OCI-LY7 (cell line): ENCODE results near the gene ALKBH4. TPM values are rescaled to one million over a fixed set of nuclear protein-coding genes. Genes with fewer than 3 reads are reported as not detected.

Experiments used
- BruUV-seq: library from RNA; stranded (reverse); fragments of 400-500 nt; replicated peaks from 2 replicates; lab custom pipeline; 2021; lab: Mats Ljungman, UMichigan
- CTCF ChIA-PET: fragments of 300-600 bp; sonication (Branson Sonifier 250); formaldehyde crosslinking; loops from one replicate; lab custom pipeline; 2022; ENCODE audit warnings: antibody characterized with exemption; ENCODE audit not compliant: unreplicated experiment; lab: Charles Lee
- POLR2A ChIA-PET: fragments of 300-600 bp; sonication (Branson Sonifier 250); formaldehyde crosslinking; loops from one replicate; lab custom pipeline; 2022; ENCODE audit warnings: antibody characterized with exemption; lab: Charles Lee
- DNase-seq: peaks from one replicate; pipeline ENCODE4 v3.0.0-alpha.2; 2015; ENCODE audit warnings: low spot score
- H2AFZ ChIP-seq: fragments of 200-600 bp; sonication (generic), shearing (Covaris generic); 2 replicates; pipeline ENCODE4 v1.6.1; 2014; ENCODE audit warnings: mild to moderate bottlenecking, antibody characterized with exemption, low read length, moderate library complexity
- H3K27ac ChIP-seq: fragments of 200-600 bp; sonication (generic); 2 replicates; pipeline ENCODE4 v1.5.1; 2014; ENCODE audit warnings: mixed run types, low read depth, mild to moderate bottlenecking, moderate library complexity, low read length, inconsistent platforms; ENCODE audit not compliant: poor library complexity, severe bottlenecking
- H3K36me3 ChIP-seq: fragments of 200-600 bp; sonication (generic); 2 replicates; pipeline ENCODE4 v1.6.1; 2014; ENCODE audit warnings: mild to moderate bottlenecking, antibody characterized with exemption, low read length, moderate library complexity, mixed read lengths; ENCODE audit not compliant: insufficient read depth
- H3K4me1 ChIP-seq: fragments of 200-600 bp; sonication (generic); 2 replicates; pipeline ENCODE4 v1.5.1; 2014; ENCODE audit warnings: mild to moderate bottlenecking, low read length; ENCODE audit not compliant: insufficient read depth, poor library complexity, severe bottlenecking
- H3K4me2 ChIP-seq: fragments of 200-600 bp; sonication (generic); 2 replicates; pipeline ENCODE4 v1.6.1; 2014; ENCODE audit warnings: mild to moderate bottlenecking, low read length
- H3K4me3 ChIP-seq: fragments of 200-600 bp; sonication (generic); 2 replicates; pipeline ENCODE4 v1.5.1; 2014; ENCODE audit warnings: mild to moderate bottlenecking, low read depth, low read length; ENCODE audit not compliant: poor library complexity, severe bottlenecking
- H3K79me2 ChIP-seq: fragments of 200-600 bp; sonication (generic); 2 replicates; pipeline ENCODE4 v1.6.1; 2016; ENCODE audit warnings: low read depth, mild to moderate bottlenecking, low read length, moderate library complexity, mixed read lengths; ENCODE audit not compliant: insufficient read depth
- H3K9me2 ChIP-seq: fragments of 200-600 bp; sonication (generic); 2 replicates; pipeline ENCODE4 v1.6.1; 2016; ENCODE audit warnings: mild to moderate bottlenecking, low read length, mixed read lengths; ENCODE audit not compliant: insufficient read depth
- H3K9me3 ChIP-seq: fragments of 200-600 bp; sonication (generic); 2 replicates; pipeline ENCODE4 v1.6.1; 2014; ENCODE audit warnings: mild to moderate bottlenecking, mixed run types, low read length, mixed read lengths
- H4K20me1 ChIP-seq: fragments of 200-600 bp; sonication (generic); 2 replicates; pipeline ENCODE4 v1.6.1; 2014; ENCODE audit warnings: mild to moderate bottlenecking, antibody characterized with exemption, low read length, moderate library complexity, mixed read lengths; ENCODE audit not compliant: insufficient read depth
- EZH2phosphoT487 ChIP-seq: fragments of 200-600 bp; sonication (generic); IDR thresholded peaks from 2 replicates; pipeline ENCODE4 v1.6.1; 2018; ENCODE audit warnings: low read depth, borderline replicate concordance, mild to moderate bottlenecking, mixed run types, antibody characterized with exemption, low read length, moderate library complexity, mixed read lengths
- intact Hi-C: fragments of 100-400 bp; cut with micrococcal nuclease; formaldehyde crosslinking; loops from one replicate; pipeline ENCODE4 v1.10.0; 2022; ENCODE audit not compliant: unreplicated experiment
- microRNA-seq: library from miRNA; unstranded; fragments of <30 nt; microRNA quantifications from one replicate; pipeline ENCODE4 v1.2.0, GENCODE V29; 2022; ENCODE audit warnings: borderline replicate concordance
- total RNA-seq, 2 experiments: library from RNA; depleted of rRNA in 1 of 2; stranded (reverse); fragments of >200 nt in 1 of 2; shearing (Covaris generic) in 1 of 2; gene quantifications; 2 replicates each; pipeline ENCODE4 v1.2.3, GENCODE V29; 2014 to 2022
- TF ChIP-seq, protein P1 (sequence below): fragments of 200-600 bp; sonication (generic); conservative IDR thresholded peaks from 2 replicates; pipeline ENCODE4 v1.5.1; 2014; ENCODE audit warnings: mild to moderate bottlenecking, antibody characterized with exemption, low read length, moderate library complexity, mixed read lengths

Gene ALKBH4
- total RNA-seq, 2 experiments from 2014 or later, result 13.3 to 17.5 TPM

DNA sequence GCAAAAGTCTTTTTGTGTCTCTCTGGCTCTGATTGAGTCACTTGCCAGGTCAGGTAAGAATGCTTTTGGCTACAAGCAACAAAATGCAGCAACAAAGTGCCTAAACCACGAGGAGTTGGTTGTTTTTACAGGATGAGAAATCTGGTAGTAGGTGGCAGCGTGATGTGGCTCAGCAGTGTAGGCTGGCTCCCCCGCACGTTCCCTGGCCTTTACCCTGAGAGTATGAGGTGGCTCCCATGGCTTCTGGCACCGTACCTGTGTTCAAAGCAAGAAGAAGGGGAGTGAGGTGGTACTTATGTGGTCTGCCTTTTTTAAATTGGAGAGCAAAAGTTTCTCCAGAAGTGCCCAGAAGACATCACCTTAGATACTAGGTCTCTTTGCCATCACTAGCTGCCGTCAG is 56.8 kb downstream of the ALKBH4 start:
- ChIA-PET CTCF (interaction anchor here (0.6 kb wide), 1 partner anchor 39 kb away, joined by 3 read pairs; no protein-coding TSS in a partner anchor), POLR2A (interaction anchor here (0.7 to 1.5 kb wide), 3 partner anchors 42 to 118 kb away, joined by 3 to 4 read pairs (median 3); no protein-coding TSS in a partner anchor)
- Histone ChIP-seq H3K36me3 (peaks cover 96% of the 10 kb centered on the region), H3K9me3 (no peaks in the 10 kb centered on the region), H3K9me2 (no peaks in the 10 kb centered on the region), H3K4me3 (no peak overlapping the region), H3K4me2 (peak overlapping the region; percentile 52), H3K4me1 (peaks cover 65% of the 10 kb centered on the region), H4K20me1 (no peaks in the 10 kb centered on the region), H2AFZ (no peak overlapping the region), H3K27ac (peak overlapping the region; percentile 69), H3K79me2 (peaks cover 25% of the 10 kb centered on the region; the same call in 1 of the 2 replicates)
- intact Hi-C loops, result no loop called here
- TF ChIP-seq EZH2phosphoT487, result no peak
- TF ChIP-seq, protein P1, sequence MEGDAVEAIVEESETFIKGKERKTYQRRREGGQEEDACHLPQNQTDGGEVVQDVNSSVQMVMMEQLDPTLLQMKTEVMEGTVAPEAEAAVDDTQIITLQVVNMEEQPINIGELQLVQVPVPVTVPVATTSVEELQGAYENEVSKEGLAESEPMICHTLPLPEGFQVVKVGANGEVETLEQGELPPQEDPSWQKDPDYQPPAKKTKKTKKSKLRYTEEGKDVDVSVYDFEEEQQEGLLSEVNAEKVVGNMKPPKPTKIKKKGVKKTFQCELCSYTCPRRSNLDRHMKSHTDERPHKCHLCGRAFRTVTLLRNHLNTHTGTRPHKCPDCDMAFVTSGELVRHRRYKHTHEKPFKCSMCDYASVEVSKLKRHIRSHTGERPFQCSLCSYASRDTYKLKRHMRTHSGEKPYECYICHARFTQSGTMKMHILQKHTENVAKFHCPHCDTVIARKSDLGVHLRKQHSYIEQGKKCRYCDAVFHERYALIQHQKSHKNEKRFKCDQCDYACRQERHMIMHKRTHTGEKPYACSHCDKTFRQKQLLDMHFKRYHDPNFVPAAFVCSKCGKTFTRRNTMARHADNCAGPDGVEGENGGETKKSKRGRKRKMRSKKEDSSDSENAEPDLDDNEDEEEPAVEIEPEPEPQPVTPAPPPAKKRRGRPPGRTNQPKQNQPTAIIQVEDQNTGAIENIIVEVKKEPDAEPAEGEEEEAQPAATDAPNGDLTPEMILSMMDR, result no peak
- no TSS peak for BruUV-seq
- DNase-seq, result no peak

Small RNA genes within 50 kb of the gene (microRNA-seq; reads per million reads assigned to microRNA genes)
- gene MIR4467 (4.5 reads per million), gene MIR5090 (28.8 reads per million, percentile 35 among the genes with 10 or more reads in this experiment)

Other genes with a start within 250 kb of the ALKBH4 start
- 27.3 and 42.0 TPM in 2 replicates for gene SH2B2, start 178.0 kb downstream of the ALKBH4 start, total RNA-seq (2014; rRNA removed; shearing (Covaris generic))
- 109 and 131 TPM in 2 replicates for gene SH2B2, start 178.0 kb downstream of the ALKBH4 start, total RNA-seq (2022)
- not detected in 2 replicates for gene SPDYE6, start 108.4 kb downstream of the ALKBH4 start, total RNA-seq (2014; rRNA removed; shearing (Covaris generic))
- not detected in 2 replicates for gene SPDYE6, start 108.4 kb downstream of the ALKBH4 start, total RNA-seq (2022)
- gene PRKRIP1, start 68.5 kb downstream of the ALKBH4 start, total RNA-seq (2014; rRNA removed; shearing (Covaris generic)), result 47.1 and 60.7 TPM in 2 replicates
- 42.5 and 48.2 TPM in 2 replicates for gene PRKRIP1, start 68.5 kb downstream of the ALKBH4 start, total RNA-seq (2022)
- 130 and 149 TPM in 2 replicates for gene ORAI2, start 31.3 kb downstream of the ALKBH4 start, total RNA-seq (2014; rRNA removed; shearing (Covaris generic))
- gene ORAI2, start 31.3 kb downstream of the ALKBH4 start, total RNA-seq (2022), result 230 and 263 TPM in 2 replicates
- gene LRWD1, start 121 bp upstream of the ALKBH4 start, total RNA-seq (2014; rRNA removed; shearing (Covaris generic)), result 63.1 and 68.2 TPM in 2 replicates
- gene LRWD1, start 121 bp upstream of the ALKBH4 start, total RNA-seq (2022), result 37.7 and 39.1 TPM in 2 replicates
- gene POLR2J, start 14.1 kb upstream of the ALKBH4 start, total RNA-seq (2014; rRNA removed; shearing (Covaris generic)), result 58.1 and 62.4 TPM in 2 replicates
- 62.9 and 68.6 TPM in 2 replicates for gene POLR2J, start 14.1 kb upstream of the ALKBH4 start, total RNA-seq (2022)
- gene RASA4B, start 52.9 kb upstream of the ALKBH4 start, total RNA-seq (2014; rRNA removed; shearing (Covaris generic)), result 7.2 and 8.2 TPM in 2 replicates
- gene RASA4B, start 52.9 kb upstream of the ALKBH4 start, total RNA-seq (2022), result 12.8 and 18.1 TPM in 2 replicates
- gene UPK3BL2, start 78.8 kb upstream of the ALKBH4 start, total RNA-seq (2014; rRNA removed; shearing (Covaris generic)), result 5.4 and 10.2 TPM in 2 replicates
- 19.5 and 22.2 TPM in 2 replicates for gene UPK3BL2, start 78.8 kb upstream of the ALKBH4 start, total RNA-seq (2022)
- gene SPDYE2, start 86.4 kb upstream of the ALKBH4 start, total RNA-seq (2014; rRNA removed; shearing (Covaris generic)), result not detected in 2 replicates
- gene SPDYE2, start 86.4 kb upstream of the ALKBH4 start, total RNA-seq (2022), result not detected in 2 replicates
- gene POLR2J3, start 107.7 kb upstream of the ALKBH4 start, total RNA-seq (2014; rRNA removed; shearing (Covaris generic)), result 12.4 and 30.4 TPM in 2 replicates
- 62.8 and 63.7 TPM in 2 replicates for gene POLR2J3, start 107.7 kb upstream of the ALKBH4 start, total RNA-seq (2022)
- 20.3 and 25.9 TPM in 2 replicates for gene RASA4, start 151.9 kb upstream of the ALKBH4 start, total RNA-seq (2014; rRNA removed; shearing (Covaris generic))
- gene RASA4, start 151.9 kb upstream of the ALKBH4 start, total RNA-seq (2022), result 52.4 and 64.6 TPM in 2 replicates
- gene UPK3BL1, start 177.9 kb upstream of the ALKBH4 start, total RNA-seq (2014; rRNA removed; shearing (Covaris generic)), result 13.3 and 22.6 TPM in 2 replicates
- 22.5 and 26.6 TPM in 2 replicates for gene UPK3BL1, start 177.9 kb upstream of the ALKBH4 start, total RNA-seq (2022)
- gene SPDYE2B, start 185.5 kb upstream of the ALKBH4 start, total RNA-seq (2014; rRNA removed; shearing (Covaris generic)), result not detected in 2 replicates
- not detected in 2 replicates for gene SPDYE2B, start 185.5 kb upstream of the ALKBH4 start, total RNA-seq (2022)
- gene POLR2J2, start 206.8 kb upstream of the ALKBH4 start, total RNA-seq (2014; rRNA removed; shearing (Covaris generic)), result 2.5 and 5.4 TPM in 2 replicates
- 11.8 and 16.2 TPM in 2 replicates for gene POLR2J2, start 206.8 kb upstream of the ALKBH4 start, total RNA-seq (2022)